Measurements from ENCODE around the gene UTP25.

DNA sequence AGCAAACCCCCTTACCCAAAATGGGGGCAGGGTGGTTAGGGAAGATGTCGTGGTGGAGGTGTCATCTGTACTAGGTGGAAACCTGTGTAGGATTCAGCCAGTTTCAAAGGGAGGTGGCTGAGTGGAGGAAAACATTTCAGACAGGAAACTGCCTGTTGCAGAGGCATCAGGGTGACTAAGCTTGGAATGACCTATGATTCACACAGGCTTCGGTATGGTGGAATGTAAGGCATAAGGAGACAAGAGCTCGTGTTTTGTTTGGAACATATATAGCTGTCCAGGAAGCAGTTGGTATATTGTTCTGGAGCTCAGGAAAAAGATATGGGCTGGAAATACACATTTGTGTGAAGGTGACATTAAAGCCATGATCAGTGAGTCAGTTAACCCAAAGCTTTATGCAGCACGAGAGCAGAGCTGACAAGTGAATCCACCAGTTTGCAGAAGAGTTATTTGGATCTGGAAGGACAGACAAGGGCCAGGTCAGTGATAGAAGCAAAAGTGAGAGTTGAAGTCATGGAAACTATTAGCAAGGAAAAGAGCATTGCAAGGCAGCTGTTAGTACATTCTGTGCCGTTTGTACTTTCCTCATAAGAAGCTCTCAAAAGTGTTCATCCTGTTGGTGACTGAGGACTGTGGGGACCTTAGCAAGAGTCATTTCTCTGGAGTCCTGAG is 12.2 kb downstream of the UTP25 start:
- TF ChIP-seq POLR2A (IDR thresholded peaks at IDR 0.05): no peak
- TF ChIP-seq, protein P1, sequence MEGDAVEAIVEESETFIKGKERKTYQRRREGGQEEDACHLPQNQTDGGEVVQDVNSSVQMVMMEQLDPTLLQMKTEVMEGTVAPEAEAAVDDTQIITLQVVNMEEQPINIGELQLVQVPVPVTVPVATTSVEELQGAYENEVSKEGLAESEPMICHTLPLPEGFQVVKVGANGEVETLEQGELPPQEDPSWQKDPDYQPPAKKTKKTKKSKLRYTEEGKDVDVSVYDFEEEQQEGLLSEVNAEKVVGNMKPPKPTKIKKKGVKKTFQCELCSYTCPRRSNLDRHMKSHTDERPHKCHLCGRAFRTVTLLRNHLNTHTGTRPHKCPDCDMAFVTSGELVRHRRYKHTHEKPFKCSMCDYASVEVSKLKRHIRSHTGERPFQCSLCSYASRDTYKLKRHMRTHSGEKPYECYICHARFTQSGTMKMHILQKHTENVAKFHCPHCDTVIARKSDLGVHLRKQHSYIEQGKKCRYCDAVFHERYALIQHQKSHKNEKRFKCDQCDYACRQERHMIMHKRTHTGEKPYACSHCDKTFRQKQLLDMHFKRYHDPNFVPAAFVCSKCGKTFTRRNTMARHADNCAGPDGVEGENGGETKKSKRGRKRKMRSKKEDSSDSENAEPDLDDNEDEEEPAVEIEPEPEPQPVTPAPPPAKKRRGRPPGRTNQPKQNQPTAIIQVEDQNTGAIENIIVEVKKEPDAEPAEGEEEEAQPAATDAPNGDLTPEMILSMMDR (IDR thresholded peaks at IDR 0.05): no peak
